Astrocyte (in vitro differentiated cells and primary cell): ENCODE data around the gene TBC1D5. TPM values are rescaled to one million over a fixed set of nuclear protein-coding genes. Genes with fewer than 3 reads are reported as not detected.

Source experiments
- DNase-seq: peaks from one replicate; pipeline ENCODE4 v3.0.0-alpha.2; 2010; ENCODE audit warnings: low read depth
- FAIRE-seq: peaks from 2 replicates; lab custom pipeline; 2011; peaks lifted over from hg19 to GRCh38; lab: Jason Lieb, UNC
- H2AFZ ChIP-seq: 2 replicates; pipeline ENCODE4 v1.6.0; 2012; ENCODE audit warnings: low read depth, low read length, inconsistent platforms
- H3K27ac ChIP-seq: 2 replicates; pipeline ENCODE4 v1.5.1; 2011; ENCODE audit warnings: low read depth, low read length, inconsistent platforms
- H3K27me3 ChIP-seq: 2 replicates; pipeline ENCODE4 v1.6.0; 2011; ENCODE audit warnings: low read length, inconsistent platforms; ENCODE audit not compliant: insufficient read depth
- H3K36me3 ChIP-seq: 2 replicates; pipeline ENCODE4 v1.5.1; 2011; ENCODE audit warnings: low read length, inconsistent platforms; ENCODE audit not compliant: insufficient read depth
- H3K4me1 ChIP-seq: 2 replicates; pipeline ENCODE4 v1.5.1; 2011; ENCODE audit warnings: low read length, inconsistent platforms; ENCODE audit not compliant: insufficient read depth
- H3K4me2 ChIP-seq: 2 replicates; pipeline ENCODE4 v1.6.0; 2012; ENCODE audit warnings: low read length, inconsistent platforms
- H3K4me3 ChIP-seq: 2 replicates; pipeline ENCODE4 v1.5.1; 2011; ENCODE audit warnings: low read depth, mild to moderate bottlenecking, low read length, inconsistent platforms; ENCODE audit not compliant: insufficient read depth
- H3K79me2 ChIP-seq: 2 replicates; pipeline ENCODE4 v1.6.0; 2012; ENCODE audit warnings: mild to moderate bottlenecking, low read length, inconsistent platforms; ENCODE audit not compliant: insufficient read depth
- H3K9ac ChIP-seq: 2 replicates; pipeline ENCODE4 v1.6.0; 2012; ENCODE audit warnings: mild to moderate bottlenecking, low read length, inconsistent platforms
- H3K9me3 ChIP-seq: 2 replicates; pipeline ENCODE4 v1.5.1; 2012; ENCODE audit warnings: low read depth, mild to moderate bottlenecking, low read length, inconsistent platforms; ENCODE audit not compliant: insufficient read depth
- H4K20me1 ChIP-seq: 2 replicates; pipeline ENCODE4 v1.6.0; 2012; ENCODE audit warnings: low read length, inconsistent platforms; ENCODE audit not compliant: insufficient read depth
- H3K27ac Mint-ChIP-seq: one replicate; pipeline ENCODE4 v1.8.0; 2021; ENCODE audit warnings: mild to moderate bottlenecking, mixed read lengths; ENCODE audit not compliant: unreplicated experiment
- H3K27me3 Mint-ChIP-seq: one replicate; pipeline ENCODE4 v1.8.0; 2021; ENCODE audit warnings: low read depth, mixed read lengths; ENCODE audit not compliant: unreplicated experiment
- H3K36me3 Mint-ChIP-seq: one replicate; pipeline ENCODE4 v1.8.0; 2021; ENCODE audit warnings: low read depth, mixed read lengths; ENCODE audit not compliant: unreplicated experiment
- H3K4me1 Mint-ChIP-seq: one replicate; pipeline ENCODE4 v1.8.0; 2021; ENCODE audit warnings: low read depth, mixed read lengths; ENCODE audit not compliant: unreplicated experiment
- H3K4me3 Mint-ChIP-seq: one replicate; pipeline ENCODE4 v1.8.0; 2021; ENCODE audit warnings: mild to moderate bottlenecking, moderate library complexity, mixed read lengths; ENCODE audit not compliant: unreplicated experiment
- H3K9me3 Mint-ChIP-seq: one replicate; pipeline ENCODE4 v1.8.0; 2021; ENCODE audit warnings: mild to moderate bottlenecking, mixed read lengths; ENCODE audit not compliant: unreplicated experiment
- EZH2 ChIP-seq: IDR thresholded peaks from 2 replicates; pipeline ENCODE4 v1.6.1; 2012; ENCODE audit warnings: mild to moderate bottlenecking, low read length, inconsistent platforms; ENCODE audit not compliant: insufficient read depth
- total RNA-seq: library from RNA; stranded (reverse); gene quantifications from 2 replicates; pipeline ENCODE4 v1.2.1, GENCODE V29; 2021
- TF ChIP-seq, protein P1 (sequence below): IDR thresholded peaks from 2 replicates; pipeline ENCODE4 v1.5.1; 2011; ENCODE audit warnings: low read depth, mild to moderate bottlenecking, inconsistent platforms, low read length, moderate library complexity; ENCODE audit not compliant: insufficient read depth

TBC1D5 gene
- total RNA-seq, 1 donor from 2014 or later, result 23.0 TPM

DNA sequence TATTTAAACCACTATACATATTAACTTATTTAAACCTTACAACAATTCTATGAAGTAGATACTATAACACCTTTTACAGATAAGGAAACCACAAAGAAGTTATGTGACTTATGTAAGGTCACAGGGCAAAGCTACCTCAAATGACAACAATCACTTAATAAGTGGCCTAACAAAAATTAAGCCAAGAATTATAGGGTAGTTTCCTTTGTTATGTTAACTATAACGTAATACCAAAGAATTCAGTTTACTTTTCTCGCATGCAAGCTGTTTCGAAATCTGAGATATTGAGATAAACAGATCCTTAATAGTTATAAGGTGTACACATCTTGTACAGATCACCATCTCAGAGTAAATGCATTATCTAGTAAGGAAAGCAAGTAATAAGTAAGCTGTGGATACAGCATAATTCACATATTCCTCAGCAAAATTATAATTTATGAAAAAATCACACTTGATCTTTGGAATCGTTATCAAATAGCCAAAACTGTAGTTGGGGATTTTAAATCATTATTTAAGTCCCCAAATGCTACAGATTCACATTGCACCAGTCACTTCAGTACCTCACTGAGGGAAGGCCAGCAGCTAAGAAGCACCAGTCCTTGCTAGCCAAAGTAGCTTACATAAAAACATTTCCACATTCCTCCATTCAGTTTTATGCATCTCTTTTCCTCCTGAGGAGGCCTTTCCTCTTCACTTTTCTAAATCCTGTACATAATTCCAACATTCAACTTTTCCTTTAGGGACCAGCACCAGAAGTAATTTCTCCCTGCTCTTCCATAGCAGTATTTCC, 226.8 kb downstream of the TBC1D5 start:
- FAIRE-seq (no peak), DNase-seq (no peak)
- Histone ChIP-seq H3K9ac (no peak overlapping the region), H3K4me2 (no peak overlapping the region), H3K36me3 (no peaks in the 10 kb centered on the region), H3K27me3 (no peaks in the 10 kb centered on the region), H3K79me2 (no peaks in the 10 kb centered on the region), H4K20me1 (no peaks in the 10 kb centered on the region), H3K4me1 (no peaks in the 10 kb centered on the region), H2AFZ (no peak overlapping the region), H3K4me3 (no peak overlapping the region), H3K27ac (no peak overlapping the region), H3K9me3 (no peaks in the 10 kb centered on the region)
- Mint-ChIP-seq H3K27ac (no peak overlapping the region), H3K36me3 (no peaks in the 10 kb centered on the region), H3K9me3 (no peaks in the 10 kb centered on the region), H3K4me3 (no peak overlapping the region), H3K4me1 (no peaks in the 10 kb centered on the region), H3K27me3 (no peaks in the 10 kb centered on the region)
- TF ChIP-seq, protein P1, sequence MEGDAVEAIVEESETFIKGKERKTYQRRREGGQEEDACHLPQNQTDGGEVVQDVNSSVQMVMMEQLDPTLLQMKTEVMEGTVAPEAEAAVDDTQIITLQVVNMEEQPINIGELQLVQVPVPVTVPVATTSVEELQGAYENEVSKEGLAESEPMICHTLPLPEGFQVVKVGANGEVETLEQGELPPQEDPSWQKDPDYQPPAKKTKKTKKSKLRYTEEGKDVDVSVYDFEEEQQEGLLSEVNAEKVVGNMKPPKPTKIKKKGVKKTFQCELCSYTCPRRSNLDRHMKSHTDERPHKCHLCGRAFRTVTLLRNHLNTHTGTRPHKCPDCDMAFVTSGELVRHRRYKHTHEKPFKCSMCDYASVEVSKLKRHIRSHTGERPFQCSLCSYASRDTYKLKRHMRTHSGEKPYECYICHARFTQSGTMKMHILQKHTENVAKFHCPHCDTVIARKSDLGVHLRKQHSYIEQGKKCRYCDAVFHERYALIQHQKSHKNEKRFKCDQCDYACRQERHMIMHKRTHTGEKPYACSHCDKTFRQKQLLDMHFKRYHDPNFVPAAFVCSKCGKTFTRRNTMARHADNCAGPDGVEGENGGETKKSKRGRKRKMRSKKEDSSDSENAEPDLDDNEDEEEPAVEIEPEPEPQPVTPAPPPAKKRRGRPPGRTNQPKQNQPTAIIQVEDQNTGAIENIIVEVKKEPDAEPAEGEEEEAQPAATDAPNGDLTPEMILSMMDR, result no peak
- TF ChIP-seq EZH2, result no peak

DNA sequence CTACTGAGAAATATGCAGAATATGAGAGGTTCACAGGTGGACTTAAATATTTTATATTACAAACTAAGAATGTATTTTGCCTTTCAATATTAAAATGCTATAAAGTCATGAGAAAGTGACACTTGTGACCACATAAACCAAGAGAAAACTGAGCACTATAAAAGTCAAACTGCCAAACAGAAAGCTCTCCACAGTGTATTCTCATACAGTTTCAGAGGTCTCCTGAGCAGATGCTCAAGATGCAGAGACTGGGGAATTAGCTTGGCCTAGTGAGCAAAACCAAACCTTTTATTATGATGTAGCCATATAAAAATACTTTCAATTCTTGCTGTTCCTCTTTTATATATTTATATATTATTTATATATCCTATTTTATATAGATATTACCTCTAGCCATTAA, 227.8 kb downstream of the TBC1D5 start:
- no peaks in the 10 kb centered on the region for H3K4me1 ChIP-seq
- Mint-ChIP-seq H3K9me3 (no peaks in the 10 kb centered on the region), H3K4me1 (no peaks in the 10 kb centered on the region), H3K4me3 (no peak overlapping the region), H3K27ac (no peak overlapping the region), H3K36me3 (no peaks in the 10 kb centered on the region), H3K27me3 (no peaks in the 10 kb centered on the region)
- no peaks in the 10 kb centered on the region for H3K27me3 ChIP-seq
- H3K36me3 ChIP-seq, result no peaks in the 10 kb centered on the region
- no peak overlapping the region for H3K4me2 ChIP-seq
- H3K9me3 ChIP-seq, result no peaks in the 10 kb centered on the region
- FAIRE-seq (no peak), DNase-seq (no peak)
- no peak overlapping the region for H3K9ac ChIP-seq
- no peak overlapping the region for H3K27ac ChIP-seq
- TF ChIP-seq, protein P1, result no peak
- TF ChIP-seq EZH2, result no peak
- H3K4me3 ChIP-seq, result no peak overlapping the region
- H2AFZ ChIP-seq, result no peak overlapping the region
- no peaks in the 10 kb centered on the region for H3K79me2 ChIP-seq
- H4K20me1 ChIP-seq, result no peaks in the 10 kb centered on the region

DNA sequence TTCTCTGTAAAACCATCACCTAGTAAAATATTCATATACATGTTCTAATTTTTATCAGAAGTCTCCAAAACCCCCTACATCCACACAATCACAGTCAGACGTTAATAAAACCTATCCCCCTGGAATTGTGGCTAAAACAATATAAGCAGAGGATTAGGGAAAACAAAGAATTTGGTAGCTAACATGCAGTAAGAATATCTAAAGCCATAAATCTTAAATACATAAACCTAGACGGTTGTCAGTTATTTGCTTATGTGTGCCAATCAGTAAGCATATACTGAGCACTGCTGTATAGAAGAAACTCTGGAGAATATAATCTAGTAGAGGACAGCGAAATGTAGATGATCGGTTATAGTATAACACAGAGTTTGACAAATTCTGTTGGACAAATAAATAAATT, 232.2 kb downstream of the TBC1D5 start:
- no peak overlapping the region for H3K4me3 Mint-ChIP-seq
- H3K27me3 Mint-ChIP-seq, result no peaks in the 10 kb centered on the region
- H2AFZ ChIP-seq, result no peak overlapping the region
- no peak overlapping the region for H3K9ac ChIP-seq
- no peaks in the 10 kb centered on the region for H3K36me3 ChIP-seq
- DNase-seq, result no peak
- no peaks in the 10 kb centered on the region for H3K9me3 ChIP-seq
- no peak for FAIRE-seq
- H3K4me1 Mint-ChIP-seq, result peaks cover 3% of the 10 kb centered on the region
- no peaks in the 10 kb centered on the region for H3K36me3 Mint-ChIP-seq
- H3K4me2 ChIP-seq, result no peak overlapping the region
- H3K27me3 ChIP-seq, result no peaks in the 10 kb centered on the region
- H3K4me3 ChIP-seq, result no peak overlapping the region
- no peaks in the 10 kb centered on the region for H4K20me1 ChIP-seq
- no peaks in the 10 kb centered on the region for H3K9me3 Mint-ChIP-seq
- no peak overlapping the region for H3K27ac Mint-ChIP-seq
- H3K79me2 ChIP-seq, result no peaks in the 10 kb centered on the region
- no peak overlapping the region for H3K27ac ChIP-seq
- TF ChIP-seq EZH2, result no peak
- TF ChIP-seq, protein P1, result no peak
- H3K4me1 ChIP-seq, result no peaks in the 10 kb centered on the region
